GM23338 (cell line): ENCODE data around the gene MLLT6. TPM values are rescaled to one million over a fixed set of nuclear protein-coding genes. Genes with fewer than 3 reads are reported as not detected.

ENCODE experiments used
- ATAC-seq: fragments of 200-7000 bp; cut with Tn5 transposase; 3 replicates; pipeline ENCODE4 v1.9.1; 2020
- DNase-seq: peaks from one replicate; pipeline ENCODE4 v3.0.0-alpha.2; 2015; ENCODE audit warnings: low spot score
- H2AFZ ChIP-seq: fragments of 200-600 bp; sonication (generic); 2 replicates; pipeline ENCODE4 v1.8.0; 2016; ENCODE audit warnings: antibody characterized with exemption, mild to moderate bottlenecking, moderate library complexity
- H3F3A ChIP-seq: fragments of 200-600 bp; sonication (generic); replicated peaks from 2 replicates; pipeline ENCODE4 v1.8.0; 2017; ENCODE audit warnings: antibody characterized with exemption, mixed run types, low read depth
- H3K27ac ChIP-seq: fragments of 200-600 bp; sonication (generic); 2 replicates; pipeline ENCODE4 v1.6.1; 2016; ENCODE audit warnings: low read depth
- H3K27me3 ChIP-seq: fragments of 200-600 bp; sonication (generic); 2 replicates; pipeline ENCODE4 v1.8.0; 2016; ENCODE audit warnings: mild to moderate bottlenecking, mixed run types, moderate library complexity; ENCODE audit not compliant: insufficient read depth
- H3K36me3 ChIP-seq: fragments of 200-600 bp; sonication (generic); 2 replicates; pipeline ENCODE4 v1.8.0; 2016; ENCODE audit warnings: mild to moderate bottlenecking; ENCODE audit not compliant: insufficient read depth
- H3K4me1 ChIP-seq: fragments of 200-600 bp; sonication (generic); 2 replicates; pipeline ENCODE4 v1.8.0; 2016; ENCODE audit warnings: mild to moderate bottlenecking, moderate library complexity; ENCODE audit not compliant: insufficient read depth
- H3K4me2 ChIP-seq: fragments of 200-600 bp; sonication (generic); 2 replicates; pipeline ENCODE4 v1.7.1; 2017; ENCODE audit warnings: mixed run types
- H3K4me3 ChIP-seq: fragments of 200-600 bp; sonication (generic); 2 replicates; pipeline ENCODE4 v1.6.1; 2016; ENCODE audit warnings: mixed run types
- H3K79me2 ChIP-seq: fragments of 200-600 bp; sonication (generic); replicated peaks from 2 replicates; pipeline ENCODE4 v1.8.0; 2017; ENCODE audit warnings: mild to moderate bottlenecking; ENCODE audit not compliant: insufficient read depth
- H3K9me2 ChIP-seq: fragments of 200-600 bp; sonication (generic); 2 replicates; pipeline ENCODE4 v1.8.0; 2017; ENCODE audit not compliant: insufficient read depth
- H4K20me1 ChIP-seq: fragments of 200-600 bp; sonication (generic); replicated peaks from 2 replicates; pipeline ENCODE4 v1.8.0; 2017; ENCODE audit warnings: mild to moderate bottlenecking; ENCODE audit not compliant: insufficient read depth
- H3K27ac Mint-ChIP-seq: 2 replicates; pipeline ENCODE4 v1.8.0; 2020; ENCODE audit warnings: inconsistent platforms, mild to moderate bottlenecking, moderate library complexity, mixed read lengths
- H3K27me3 Mint-ChIP-seq: 3 replicates; pipeline ENCODE4 v1.8.0; 2022; ENCODE audit warnings: low read depth, mild to moderate bottlenecking, moderate library complexity, mixed read lengths, inconsistent platforms; ENCODE audit not compliant: insufficient read depth, poor library complexity
- H3K36me3 Mint-ChIP-seq: 3 replicates; pipeline ENCODE4 v1.8.0; 2021; ENCODE audit warnings: low read depth, mild to moderate bottlenecking, inconsistent platforms, moderate library complexity, mixed read lengths
- H3K4me1 Mint-ChIP-seq: 3 replicates; pipeline ENCODE4 v1.8.0; 2020; ENCODE audit warnings: mild to moderate bottlenecking, inconsistent platforms, mixed read lengths
- H3K4me3 Mint-ChIP-seq: 3 replicates; pipeline ENCODE4 v1.8.0; 2021; ENCODE audit warnings: moderate library complexity, mild to moderate bottlenecking, inconsistent platforms, mixed read lengths
- H3K9me3 Mint-ChIP-seq: 3 replicates; pipeline ENCODE4 v1.8.0; 2020; ENCODE audit warnings: moderate library complexity, mild to moderate bottlenecking, inconsistent platforms, mixed read lengths
- CREB1 ChIP-seq: fragments of 250-450 bp; sonication (Bioruptor Pico); IDR thresholded peaks from 2 replicates; pipeline ENCODE4 v1.5.0; 2020; ENCODE audit warnings: low read depth, mild to moderate bottlenecking, moderate library complexity
- CTCF ChIP-seq, 2 experiments: fragments of 200-600 bp in 1 of 2; sonication (generic) in 1 of 2; conservative IDR thresholded peaks; 2 replicates each; pipeline versions ENCODE4 v1.5.1 to v1.6.1; 2016 to 2017; ENCODE audit warnings: antibody characterized with exemption in 2 of 2, low read depth in 2 of 2, mild to moderate bottlenecking in 2 of 2, moderate library complexity in 1 of 2
- EZH2 ChIP-seq: fragments of 200-600 bp; sonication (generic); IDR thresholded peaks from one replicate; pipeline ENCODE4 v1.8.0; 2017; ENCODE audit warnings: antibody characterized with exemption, mild to moderate bottlenecking, low read depth; ENCODE audit not compliant: unreplicated experiment
- EZH2phosphoT487 ChIP-seq: fragments of 200-600 bp; sonication (generic); IDR thresholded peaks from one replicate; pipeline ENCODE4 v1.8.1; 2018; ENCODE audit warnings: antibody characterized with exemption; ENCODE audit not compliant: unreplicated experiment
- JUNB ChIP-seq: IDR thresholded peaks from one replicate; pipeline ENCODE4 v1.6.1; 2016; ENCODE audit warnings: antibody characterized with exemption; ENCODE audit not compliant: unreplicated experiment
- NANOG ChIP-seq: IDR thresholded peaks from 2 replicates; pipeline ENCODE4 v1.6.1; 2016; ENCODE audit warnings: antibody characterized with exemption, borderline replicate concordance
- POLR2AphosphoS5 ChIP-seq: IDR thresholded peaks from 2 replicates; pipeline ENCODE4 v1.6.1; 2016; ENCODE audit warnings: antibody characterized with exemption, low read depth
- REST ChIP-seq: IDR thresholded peaks from one replicate; pipeline ENCODE4 v1.6.1; 2018; ENCODE audit warnings: antibody characterized with exemption; ENCODE audit not compliant: unreplicated experiment
- STAT1 ChIP-seq: IDR thresholded peaks from one replicate; pipeline ENCODE4 v1.6.1; 2016; ENCODE audit warnings: antibody characterized with exemption; ENCODE audit not compliant: unreplicated experiment
- ZNF114 ChIP-seq: fragments of 250-450 bp; sonication (Bioruptor Pico); IDR thresholded peaks from 2 replicates; pipeline ENCODE4 v1.5.0; 2020; ENCODE audit warnings: mild to moderate bottlenecking, moderate library complexity
- ZNF331 ChIP-seq: fragments of 250-450 bp; sonication (Bioruptor Pico); IDR thresholded peaks from 2 replicates; pipeline ENCODE4 v1.5.0; 2020; ENCODE audit warnings: low read depth, mild to moderate bottlenecking, moderate library complexity
- polyA plus RNA-seq: library from polyadenylated mRNA; unstranded; fragments of >200 nt; fragmentation: Nextera tagmentation; extraction: Ambion mirVana; gene quantifications from 2 replicates; pipeline ENCODE4 v1.2.1, GENCODE V29; 2016
- total RNA-seq: library from RNA; depleted of rRNA; stranded (reverse); fragments of >200 nt; shearing (Covaris generic); gene quantifications from 2 replicates; pipeline ENCODE4 v1.2.3, GENCODE V29; 2014
- TF ChIP-seq, protein P1 (sequence below): fragments of 250-450 bp; sonication (Bioruptor Pico); IDR thresholded peaks from 2 replicates; pipeline ENCODE4 v1.5.0; 2020; ENCODE audit warnings: mild to moderate bottlenecking, moderate library complexity
- TF ChIP-seq, protein P2 (sequence below): IDR thresholded peaks from 2 replicates; pipeline ENCODE4 v1.6.1; 2016; ENCODE audit warnings: antibody characterized with exemption

The MLLT6 gene
- total and polyA plus RNA-seq, 2 experiments from 2014 or later = 2.6 to 2.8 TPM

DNA sequence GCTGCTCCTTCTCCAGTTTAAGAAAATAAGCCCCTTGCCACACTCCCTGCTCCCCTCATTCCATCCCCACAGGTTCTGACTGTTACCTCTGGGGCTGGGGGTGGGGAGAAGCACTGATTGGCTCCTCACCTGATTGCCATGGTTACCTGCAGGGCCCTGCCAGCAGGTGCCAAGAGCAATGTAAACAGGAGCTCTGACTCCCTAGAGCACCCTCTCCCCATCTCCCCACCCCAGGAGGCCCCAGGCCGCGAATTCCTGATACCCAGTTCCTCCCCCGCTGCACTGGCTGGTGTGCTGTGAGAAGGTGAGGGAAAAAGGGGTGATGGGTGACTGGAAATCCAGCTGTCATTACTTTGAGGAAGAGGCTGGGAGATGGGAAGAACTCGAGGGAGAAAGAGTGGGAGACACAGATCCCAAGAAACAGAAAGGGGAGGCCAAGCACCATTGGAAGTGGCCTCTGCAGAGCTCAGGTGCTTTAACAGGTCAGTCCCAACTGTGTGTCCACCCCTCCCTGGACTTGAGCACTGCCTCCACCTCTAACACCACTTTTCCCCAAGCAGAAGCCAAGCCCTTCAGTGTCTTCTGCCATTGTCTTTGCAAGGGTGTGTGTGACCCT lies 38.6 kb downstream of the MLLT6 start:
- no peak overlapping the region for H3K27ac ChIP-seq
- peak; percentile 41 for ATAC-seq
- no peaks in the 10 kb centered on the region for H3K9me2 ChIP-seq
- H3K36me3 Mint-ChIP-seq = peaks cover 44% of the 10 kb centered on the region
- no peak overlapping the region for H2AFZ ChIP-seq
- peak overlapping the region; percentile 68; the same call in 1 of the 2 replicates for H3K27ac Mint-ChIP-seq
- no peak overlapping the region for H3K4me3 ChIP-seq
- DNase-seq = peak; percentile 59
- H3K4me1 ChIP-seq = peaks cover 35% of the 10 kb centered on the region
- peak overlapping the region; percentile 46 for H3K4me3 Mint-ChIP-seq
- no peaks in the 10 kb centered on the region; the same call in 1 of the 2 replicates for H3K36me3 ChIP-seq
- H3K79me2 ChIP-seq = peaks cover 81% of the 10 kb centered on the region
- H3K27me3 Mint-ChIP-seq = peaks cover 33% of the 10 kb centered on the region
- H3K9me3 Mint-ChIP-seq = no peaks in the 10 kb centered on the region; the same call in 2 of the 3 replicates
- 0 out of 2 replicates have a peak, but pooled peaks cover 3% of the 10 kb centered on the region for H3F3A ChIP-seq
- no peak for TF ChIP-seq ZNF331 (CRISPR knock-in tag)
- TF ChIP-seq CREB1 (CRISPR knock-in tag) = no peak
- no peak for TF ChIP-seq EZH2
- TF ChIP-seq, protein P1, sequence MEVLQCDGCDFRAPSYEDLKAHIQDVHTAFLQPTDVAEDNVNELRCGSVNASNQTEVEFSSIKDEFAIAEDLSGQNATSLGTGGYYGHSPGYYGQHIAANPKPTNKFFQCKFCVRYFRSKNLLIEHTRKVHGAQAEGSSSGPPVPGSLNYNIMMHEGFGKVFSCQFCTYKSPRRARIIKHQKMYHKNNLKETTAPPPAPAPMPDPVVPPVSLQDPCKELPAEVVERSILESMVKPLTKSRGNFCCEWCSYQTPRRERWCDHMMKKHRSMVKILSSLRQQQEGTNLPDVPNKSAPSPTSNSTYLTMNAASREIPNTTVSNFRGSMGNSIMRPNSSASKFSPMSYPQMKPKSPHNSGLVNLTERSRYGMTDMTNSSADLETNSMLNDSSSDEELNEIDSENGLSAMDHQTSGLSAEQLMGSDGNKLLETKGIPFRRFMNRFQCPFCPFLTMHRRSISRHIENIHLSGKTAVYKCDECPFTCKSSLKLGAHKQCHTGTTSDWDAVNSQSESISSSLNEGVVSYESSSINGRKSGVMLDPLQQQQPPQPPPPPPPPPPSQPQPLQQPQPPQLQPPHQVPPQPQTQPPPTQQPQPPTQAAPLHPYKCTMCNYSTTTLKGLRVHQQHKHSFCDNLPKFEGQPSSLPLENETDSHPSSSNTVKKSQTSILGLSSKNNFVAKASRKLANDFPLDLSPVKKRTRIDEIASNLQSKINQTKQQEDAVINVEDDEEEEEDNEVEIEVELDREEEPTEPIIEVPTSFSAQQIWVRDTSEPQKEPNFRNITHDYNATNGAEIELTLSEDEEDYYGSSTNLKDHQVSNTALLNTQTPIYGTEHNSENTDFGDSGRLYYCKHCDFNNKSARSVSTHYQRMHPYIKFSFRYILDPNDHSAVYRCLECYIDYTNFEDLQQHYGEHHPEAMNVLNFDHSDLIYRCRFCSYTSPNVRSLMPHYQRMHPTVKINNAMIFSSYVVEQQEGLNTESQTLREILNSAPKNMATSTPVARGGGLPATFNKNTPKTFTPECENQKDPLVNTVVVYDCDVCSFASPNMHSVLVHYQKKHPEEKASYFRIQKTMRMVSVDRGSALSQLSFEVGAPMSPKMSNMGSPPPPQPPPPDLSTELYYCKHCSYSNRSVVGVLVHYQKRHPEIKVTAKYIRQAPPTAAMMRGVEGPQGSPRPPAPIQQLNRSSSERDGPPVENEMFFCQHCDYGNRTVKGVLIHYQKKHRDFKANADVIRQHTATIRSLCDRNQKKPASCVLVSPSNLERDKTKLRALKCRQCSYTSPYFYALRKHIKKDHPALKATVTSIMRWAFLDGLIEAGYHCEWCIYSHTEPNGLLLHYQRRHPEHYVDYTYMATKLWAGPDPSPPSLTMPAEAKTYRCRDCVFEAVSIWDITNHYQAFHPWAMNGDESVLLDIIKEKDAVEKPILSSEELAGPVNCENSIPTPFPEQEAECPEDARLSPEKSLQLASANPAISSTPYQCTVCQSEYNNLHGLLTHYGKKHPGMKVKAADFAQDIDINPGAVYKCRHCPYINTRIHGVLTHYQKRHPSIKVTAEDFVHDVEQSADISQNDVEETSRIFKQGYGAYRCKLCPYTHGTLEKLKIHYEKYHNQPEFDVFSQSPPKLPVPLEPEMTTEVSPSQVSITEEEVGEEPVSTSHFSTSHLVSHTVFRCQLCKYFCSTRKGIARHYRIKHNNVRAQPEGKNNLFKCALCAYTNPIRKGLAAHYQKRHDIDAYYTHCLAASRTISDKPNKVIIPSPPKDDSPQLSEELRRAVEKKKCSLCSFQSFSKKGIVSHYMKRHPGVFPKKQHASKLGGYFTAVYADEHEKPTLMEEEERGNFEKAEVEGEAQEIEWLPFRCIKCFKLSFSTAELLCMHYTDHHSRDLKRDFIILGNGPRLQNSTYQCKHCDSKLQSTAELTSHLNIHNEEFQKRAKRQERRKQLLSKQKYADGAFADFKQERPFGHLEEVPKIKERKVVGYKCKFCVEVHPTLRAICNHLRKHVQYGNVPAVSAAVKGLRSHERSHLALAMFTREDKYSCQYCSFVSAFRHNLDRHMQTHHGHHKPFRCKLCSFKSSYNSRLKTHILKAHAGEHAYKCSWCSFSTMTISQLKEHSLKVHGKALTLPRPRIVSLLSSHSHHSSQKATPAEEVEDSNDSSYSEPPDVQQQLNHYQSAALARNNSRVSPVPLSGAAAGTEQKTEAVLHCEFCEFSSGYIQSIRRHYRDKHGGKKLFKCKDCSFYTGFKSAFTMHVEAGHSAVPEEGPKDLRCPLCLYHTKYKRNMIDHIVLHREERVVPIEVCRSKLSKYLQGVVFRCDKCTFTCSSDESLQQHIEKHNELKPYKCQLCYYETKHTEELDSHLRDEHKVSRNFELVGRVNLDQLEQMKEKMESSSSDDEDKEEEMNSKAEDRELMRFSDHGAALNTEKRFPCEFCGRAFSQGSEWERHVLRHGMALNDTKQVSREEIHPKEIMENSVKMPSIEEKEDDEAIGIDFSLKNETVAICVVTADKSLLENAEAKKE = no peak
- no peak for TF ChIP-seq ZNF114 (CRISPR knock-in tag)
- TF ChIP-seq STAT1 = no peak
- TF ChIP-seq POLR2AphosphoS5 = no peak
- TF ChIP-seq, protein P2, sequence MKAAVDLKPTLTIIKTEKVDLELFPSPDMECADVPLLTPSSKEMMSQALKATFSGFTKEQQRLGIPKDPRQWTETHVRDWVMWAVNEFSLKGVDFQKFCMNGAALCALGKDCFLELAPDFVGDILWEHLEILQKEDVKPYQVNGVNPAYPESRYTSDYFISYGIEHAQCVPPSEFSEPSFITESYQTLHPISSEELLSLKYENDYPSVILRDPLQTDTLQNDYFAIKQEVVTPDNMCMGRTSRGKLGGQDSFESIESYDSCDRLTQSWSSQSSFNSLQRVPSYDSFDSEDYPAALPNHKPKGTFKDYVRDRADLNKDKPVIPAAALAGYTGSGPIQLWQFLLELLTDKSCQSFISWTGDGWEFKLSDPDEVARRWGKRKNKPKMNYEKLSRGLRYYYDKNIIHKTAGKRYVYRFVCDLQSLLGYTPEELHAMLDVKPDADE = no peak
- no peak for TF ChIP-seq JUNB
- TF ChIP-seq REST = no peak
- no peak for TF ChIP-seq NANOG
- no peak for TF ChIP-seq EZH2phosphoT487
- no peak for TF ChIP-seq CTCF (conservative IDR thresholded peaks at IDR 0.05; ENCODE audit: low read depth in 2 of 2)
- peaks cover 58% of the 10 kb centered on the region for H3K4me1 Mint-ChIP-seq
- peaks cover 56% of the 10 kb centered on the region for H4K20me1 ChIP-seq
- no peaks in the 10 kb centered on the region for H3K27me3 ChIP-seq
- H3K4me2 ChIP-seq = peak overlapping the region; percentile 60; the same call in 1 of the 2 replicates
